ENCODE results near the gene MBNL2. TPM values are rescaled to one million over a fixed set of nuclear protein-coding genes. Genes with fewer than 3 reads are reported as not detected.

MBNL2 gene
- total and polyA plus RNA-seq, 2 experiments from 2014 or later, result 0.55 to 3.2 TPM

DNA sequence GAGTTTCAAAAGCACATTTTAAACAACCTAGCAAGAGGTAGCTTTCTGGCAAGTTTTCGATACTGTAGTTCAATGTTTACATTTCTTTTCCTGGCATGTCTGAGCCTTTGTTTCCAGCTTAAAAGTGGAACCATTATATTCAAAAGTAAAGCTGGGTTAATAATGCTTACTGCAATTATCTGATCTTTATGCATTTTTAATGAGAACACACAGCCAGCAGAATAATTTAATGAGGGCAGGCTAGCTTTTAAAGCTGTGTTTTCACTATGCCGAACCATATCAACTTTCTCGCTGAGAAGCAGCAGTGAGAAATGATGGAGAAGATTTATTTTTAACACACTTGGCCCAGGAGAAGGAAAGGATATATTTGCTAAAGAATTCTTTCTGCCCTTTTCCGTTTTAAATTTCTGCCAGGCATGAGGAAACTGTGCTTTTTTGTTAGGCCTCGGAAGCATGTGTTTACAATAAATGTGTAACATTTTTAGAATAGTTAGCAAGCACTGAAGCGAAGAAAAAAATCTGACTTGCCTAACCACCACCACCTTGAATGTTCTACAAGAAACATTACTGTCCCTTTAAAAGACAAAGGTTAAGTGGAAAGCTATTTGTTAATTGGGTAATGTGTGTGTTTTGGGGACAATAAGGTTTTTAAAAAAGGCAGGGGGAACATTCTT is 1.0 kb downstream of the MBNL2 start:
- H3K9me3 Mint-ChIP-seq, result no peaks in the 10 kb centered on the region
- peak overlapping the region; percentile 70 for H3K4me2 ChIP-seq
- H3K36me3 ChIP-seq (ENCODE audit: insufficient read depth), result no peaks in the 10 kb centered on the region
- DNase-seq (ENCODE audit: low spot score) (peak; percentile 49), ATAC-seq (no peak)
- H3K9me2 ChIP-seq (ENCODE audit: insufficient read depth), result no peaks in the 10 kb centered on the region
- H3K4me3 Mint-ChIP-seq, result peak overlapping the region; percentile 52
- H3F3A ChIP-seq (replicated peaks; ENCODE audit: low read depth), result no peaks in the 10 kb centered on the region
- H3K4me3 ChIP-seq, result peak overlapping the region; percentile 48
- H4K20me1 ChIP-seq (replicated peaks; ENCODE audit: insufficient read depth), result peaks cover 11% of the 10 kb centered on the region; the same call in 1 of the 2 replicates
- H3K27me3 ChIP-seq (ENCODE audit: insufficient read depth), result peaks cover 57% of the 10 kb centered on the region
- TF ChIP-seq EZH2 (IDR thresholded peaks at IDR 0.05; ENCODE audit: low read depth, unreplicated experiment) (no peak), NANOG (IDR thresholded peaks at IDR 0.05; ENCODE audit: borderline replicate concordance) (no peak)
- H3K4me1 Mint-ChIP-seq, result peaks cover 38% of the 10 kb centered on the region
- no peaks in the 10 kb centered on the region for H3K36me3 Mint-ChIP-seq (ENCODE audit: low read depth)
- H2AFZ ChIP-seq, result no peak overlapping the region
- peaks cover 51% of the 10 kb centered on the region for H3K27me3 Mint-ChIP-seq (ENCODE audit: insufficient read depth, low read depth, poor library complexity)
- H3K27ac Mint-ChIP-seq, result no peak overlapping the region
- H3K4me1 ChIP-seq (ENCODE audit: insufficient read depth), result peaks cover 23% of the 10 kb centered on the region
- no peak overlapping the region for H3K27ac ChIP-seq (ENCODE audit: low read depth)
- H3K79me2 ChIP-seq (replicated peaks; ENCODE audit: insufficient read depth), result no peaks in the 10 kb centered on the region

GRCh38 chr13:97223711-97224541 is 1.8 kb downstream of the MBNL2 start:
- no peak overlapping the region for H2AFZ ChIP-seq
- no peak overlapping the region for H3K27ac ChIP-seq (ENCODE audit: low read depth)
- H3K79me2 ChIP-seq (replicated peaks; ENCODE audit: insufficient read depth), result no peaks in the 10 kb centered on the region
- H3K9me2 ChIP-seq (ENCODE audit: insufficient read depth), result no peaks in the 10 kb centered on the region
- H3K4me3 ChIP-seq, result peak overlapping the region; percentile 48; the same call in 1 of the 2 replicates
- no peaks in the 10 kb centered on the region for H3F3A ChIP-seq (replicated peaks; ENCODE audit: low read depth)
- TF ChIP-seq ZNF114 (CRISPR knock-in tag; IDR thresholded peaks at IDR 0.05), result no peak
- no peak for TF ChIP-seq EZH2 (IDR thresholded peaks at IDR 0.05; ENCODE audit: low read depth, unreplicated experiment)
- TF ChIP-seq CREB1 (CRISPR knock-in tag; IDR thresholded peaks at IDR 0.05; ENCODE audit: low read depth), result peak; percentile 80
- TF ChIP-seq ZNF462 (CRISPR knock-in tag; IDR thresholded peaks at IDR 0.05), result no peak
- Mint-ChIP-seq H3K9me3 (no peaks in the 10 kb centered on the region), H3K36me3 (ENCODE audit: low read depth) (no peaks in the 10 kb centered on the region), H3K4me1 (peaks cover 38% of the 10 kb centered on the region), H3K4me3 (peak overlapping the region; percentile 52), H3K27me3 (ENCODE audit: insufficient read depth, low read depth, poor library complexity) (peaks cover 57% of the 10 kb centered on the region), H3K27ac (no peak overlapping the region)
- peaks cover 65% of the 10 kb centered on the region for H3K27me3 ChIP-seq (ENCODE audit: insufficient read depth)
- H3K4me2 ChIP-seq, result peak overlapping the region; percentile 70
- H3K4me1 ChIP-seq (ENCODE audit: insufficient read depth), result peaks cover 23% of the 10 kb centered on the region
- DNase-seq (ENCODE audit: low spot score) (peak; percentile 67), ATAC-seq (peak; percentile 12; the same call in 2 of the 3 replicates)
- H3K36me3 ChIP-seq (ENCODE audit: insufficient read depth), result no peaks in the 10 kb centered on the region
- peaks cover 12% of the 10 kb centered on the region; the same call in 1 of the 2 replicates for H4K20me1 ChIP-seq (replicated peaks; ENCODE audit: insufficient read depth)
